ENCODE results near the gene LMAN1L.

DNA sequence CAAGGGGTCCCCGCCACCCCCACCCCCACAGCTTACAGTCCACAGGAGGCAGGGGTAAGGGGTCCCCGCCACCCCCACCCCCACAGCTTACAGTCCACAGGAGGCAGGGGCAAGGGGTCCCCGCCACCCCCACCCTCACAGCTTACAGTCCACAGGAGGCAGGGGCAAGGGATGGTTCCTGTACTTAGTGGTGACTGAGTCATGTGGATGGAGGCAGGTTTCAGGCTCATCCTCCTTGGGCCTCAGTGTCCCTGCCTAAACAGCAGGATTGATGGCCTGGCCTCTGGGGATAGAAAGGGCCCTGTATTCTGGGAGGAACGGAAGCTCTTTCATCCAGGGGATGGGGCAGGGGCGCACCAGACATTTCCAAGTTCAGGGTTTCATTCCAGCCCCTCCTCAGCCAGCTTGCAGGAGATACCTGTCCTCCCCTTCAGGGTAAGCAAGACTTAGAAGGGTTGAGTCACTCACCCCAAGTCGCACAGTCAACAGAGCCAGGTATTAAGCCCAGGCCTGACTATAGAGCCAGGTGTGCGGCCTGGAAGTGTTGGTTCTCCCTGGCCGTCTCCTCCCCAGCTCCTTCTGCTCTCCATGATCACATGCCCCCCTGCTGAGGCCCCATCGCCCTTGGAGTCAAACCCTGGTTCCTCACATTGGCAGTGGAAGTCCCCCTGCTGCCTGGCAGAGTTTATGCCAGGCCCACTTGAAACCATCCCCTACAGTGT lies 18.2 kb upstream of the LMAN1L start:
- TF ChIP-seq, protein P1, sequence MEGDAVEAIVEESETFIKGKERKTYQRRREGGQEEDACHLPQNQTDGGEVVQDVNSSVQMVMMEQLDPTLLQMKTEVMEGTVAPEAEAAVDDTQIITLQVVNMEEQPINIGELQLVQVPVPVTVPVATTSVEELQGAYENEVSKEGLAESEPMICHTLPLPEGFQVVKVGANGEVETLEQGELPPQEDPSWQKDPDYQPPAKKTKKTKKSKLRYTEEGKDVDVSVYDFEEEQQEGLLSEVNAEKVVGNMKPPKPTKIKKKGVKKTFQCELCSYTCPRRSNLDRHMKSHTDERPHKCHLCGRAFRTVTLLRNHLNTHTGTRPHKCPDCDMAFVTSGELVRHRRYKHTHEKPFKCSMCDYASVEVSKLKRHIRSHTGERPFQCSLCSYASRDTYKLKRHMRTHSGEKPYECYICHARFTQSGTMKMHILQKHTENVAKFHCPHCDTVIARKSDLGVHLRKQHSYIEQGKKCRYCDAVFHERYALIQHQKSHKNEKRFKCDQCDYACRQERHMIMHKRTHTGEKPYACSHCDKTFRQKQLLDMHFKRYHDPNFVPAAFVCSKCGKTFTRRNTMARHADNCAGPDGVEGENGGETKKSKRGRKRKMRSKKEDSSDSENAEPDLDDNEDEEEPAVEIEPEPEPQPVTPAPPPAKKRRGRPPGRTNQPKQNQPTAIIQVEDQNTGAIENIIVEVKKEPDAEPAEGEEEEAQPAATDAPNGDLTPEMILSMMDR (IDR thresholded peaks at IDR 0.05; ENCODE audit: low read length), result no peak
- no peak for TF ChIP-seq EZH2phosphoT487 (IDR thresholded peaks at IDR 0.05; ENCODE audit: low read length)
